ENCODE results near the gene PLXNA1. TPM values are rescaled to one million over a fixed set of nuclear protein-coding genes. Genes with fewer than 3 reads are reported as not detected.

Gene PLXNA1
- total and polyA plus RNA-seq, 2 of the 8 experiments (the other 6 are each of a cell fraction or from before 2014, with no cell fraction given), result 47.5 to 54.9 TPM

- H3K27me3 ChIP-seq (replicated peaks in 1 of 4; ENCODE audit: control insufficient read depth in 3 of 4, extremely low read depth in 1 of 4, insufficient read depth in 3 of 4, low read length in 3 of 4), result no peaks in the 10 kb centered on the region; a peak in 1 of 7 replicates
- no peak overlapping the region for H3K9ac ChIP-seq (replicated peaks in 1 of 4; ENCODE audit: extremely low read depth in 1 of 4, low read depth in 3 of 4, low read length in 3 of 4)
- no peak overlapping the region for H2BK120ac ChIP-seq (replicated peaks; ENCODE audit: low read depth, low read length)
- H3K14ac ChIP-seq (ENCODE audit: insufficient read length), result no peak overlapping the region
- no peak overlapping the region for H3K23ac ChIP-seq (ENCODE audit: insufficient read length)
- DNase-seq (ENCODE audit: low read depth in 1 of 2, low spot score in 2 of 2) (no peak), FAIRE-seq (no peak)
- H3K79me1 ChIP-seq (ENCODE audit: low read depth, low read length), result no peaks in the 10 kb centered on the region
- no peak overlapping the region for H3K27ac ChIP-seq (ENCODE audit: low read depth, low read length)
- H2AK5ac ChIP-seq (ENCODE audit: low read depth, low read length), result no peak overlapping the region
- H3K4ac ChIP-seq (replicated peaks; ENCODE audit: insufficient read length, low read depth, low read length), result no peak overlapping the region
- no peak overlapping the region for H2BK20ac ChIP-seq (ENCODE audit: low read length)
- no peak overlapping the region for H3K4me2 ChIP-seq (ENCODE audit: insufficient read depth in 1 of 2, low read depth in 2 of 2, low read length in 2 of 2)
- no peak overlapping the region for H2AFZ ChIP-seq (ENCODE audit: low read length)
- H3K36me3 ChIP-seq (ENCODE audit: control insufficient read depth in 2 of 4, insufficient read depth in 4 of 4, low read length in 3 of 4), result no peaks in the 10 kb centered on the region
- TF ChIP-seq HDAC6 (IDR thresholded peaks at IDR 0.05; ENCODE audit: low read depth, low read length) (no peak), TBP (IDR thresholded peaks at IDR 0.05; ENCODE audit: low read depth, low read length) (no peak), CEBPB (IDR thresholded peaks at IDR 0.05; ENCODE audit: low read depth, low read length) (no peak), SUZ12 (IDR thresholded peaks at IDR 0.05; ENCODE audit: low read length) (no peak), KDM5A (IDR thresholded peaks at IDR 0.05; ENCODE audit: low read length) (no peak), E2F6 (IDR thresholded peaks at IDR 0.05) (no peak), SIX5 (IDR thresholded peaks at IDR 0.05; ENCODE audit: low read depth, low read length) (no peak), ZNF274 (IDR thresholded peaks at IDR 0.05; ENCODE audit: borderline replicate concordance, extremely low read depth, low read length) (no peak), CBX5 (IDR thresholded peaks at IDR 0.05; ENCODE audit: low read depth, low read length) (no peak)
- 79% methylated on average over 7 of the region's 10 CpGs; no CpG with 5 or more reads in 1 of the 2 experiments for whole genome bisulfite sequencing, 2 experiments (ENCODE audit: extremely low coverage in 1 of 2, insufficient coverage in 1 of 2, insufficient read length in 1 of 2, insufficient replicate concordance in 2 of 2, low coverage in 1 of 2, low lambda C conversion rate in 2 of 2, missing lambda C conversion rate in 1 of 2)
- no peak overlapping the region for H4K91ac ChIP-seq (replicated peaks; ENCODE audit: insufficient read length, low read length)
- no peak overlapping the region; the same call in 1 of the 2 replicates for H2BK15ac ChIP-seq (ENCODE audit: low read length)
- ChIA-PET POLR2A (ENCODE audit: partially characterized antibody) (no interaction called here), CTCF (ENCODE audit: partially characterized antibody) (interaction anchor here (0.7 to 1.3 kb wide), 4 partner anchors 8 to 203 kb away, joined by 3 to 6 read pairs (median 3); no protein-coding TSS in a partner anchor)
- H3K4me1 ChIP-seq (replicated peaks in 1 of 4; ENCODE audit: control insufficient read depth in 3 of 4, insufficient read depth in 4 of 4, low read length in 3 of 4), result peaks cover 0 to 8% (median 7%) of the 10 kb centered on the region in 4 experiments; a peak in 3 of 7 replicates
- H4K5ac ChIP-seq (ENCODE audit: insufficient read length, low read depth, low read length), result no peak overlapping the region
- H3K79me2 ChIP-seq (ENCODE audit: control insufficient read depth in 1 of 2, insufficient read depth in 2 of 2, low read length in 2 of 2), result no peaks in the 10 kb centered on the region
- H2BK5ac ChIP-seq (ENCODE audit: low read depth, low read length), result no peak overlapping the region
- no peak overlapping the region for H3K18ac ChIP-seq (ENCODE audit: extremely low read depth, low read length)
- H2BK12ac ChIP-seq (ENCODE audit: low read depth, low read length), result no peak overlapping the region
- H3K9me3 ChIP-seq (ENCODE audit: insufficient read depth in 2 of 2, low read depth in 1 of 2, low read length in 1 of 2), result no peaks in the 10 kb centered on the region
- H4K8ac ChIP-seq (ENCODE audit: extremely low read depth, insufficient read depth, low read length), result no peak overlapping the region
- H4K20me1 ChIP-seq (replicated peaks in 1 of 2; ENCODE audit: control insufficient read depth in 1 of 2, insufficient read depth in 2 of 2, low read length in 2 of 2), result peaks cover 0 to 2% of the 10 kb centered on the region in 2 experiments
- no peaks in the 10 kb centered on the region for H3K23me2 ChIP-seq (ENCODE audit: low read depth, low read length)
- H3K4me3 ChIP-seq (ENCODE audit: extremely low read depth in 1 of 4, insufficient read depth in 2 of 4, low read depth in 3 of 4, low read length in 4 of 4), result no peak overlapping the region
- no peak overlapping the region for H3K56ac ChIP-seq (replicated peaks; ENCODE audit: insufficient read length, low read depth, low read length)
Observed at GRCh38 chr3:126958638-126959085, 24.3 kb upstream of the PLXNA1 start.

Data from H1 (cell line).